Mesothelial cell of epicardium (in vitro differentiated cells): Measurements from ENCODE around the gene LITAF. TPM values are rescaled to one million over a fixed set of nuclear protein-coding genes. Genes with fewer than 3 reads are reported as not detected.
"Not testable (repeated sequence)": the region's sequence is repeated elsewhere in the genome, so short reads cannot be mapped to it uniquely, and the experiment has no call there.

Experiments
- DNase-seq, 2 experiments: peaks; one replicate each; pipeline ENCODE4 v3.0.0; 2021; ENCODE audit warnings: low spot score in 2 of 2; ENCODE audit not compliant: unreplicated experiment in 2 of 2
- H3K27ac Mint-ChIP-seq: 2 replicates; pipeline ENCODE4 v1.8.0; 2021; ENCODE audit warnings: mixed read lengths
- H3K27me3 Mint-ChIP-seq: 2 replicates; pipeline ENCODE4 v1.8.0; 2021; ENCODE audit warnings: low read depth, mixed read lengths
- H3K36me3 Mint-ChIP-seq: 2 replicates; pipeline ENCODE4 v1.8.0; 2021; ENCODE audit warnings: mixed read lengths
- H3K4me1 Mint-ChIP-seq: 2 replicates; pipeline ENCODE4 v1.8.0; 2021; ENCODE audit warnings: mixed read lengths
- H3K4me3 Mint-ChIP-seq: 2 replicates; pipeline ENCODE4 v1.8.0; 2021; ENCODE audit warnings: mild to moderate bottlenecking, moderate library complexity, mixed read lengths
- H3K9me3 Mint-ChIP-seq: 2 replicates; pipeline ENCODE4 v1.8.0; 2021; ENCODE audit warnings: mixed read lengths
- total RNA-seq: library from RNA; stranded (reverse); gene quantifications from 3 replicates; pipeline ENCODE4 v1.2.1, GENCODE V29; 2021
- TF ChIP-seq, protein P1 (sequence below): fragments of 200-600 bp; sonication (generic); IDR thresholded peaks from one replicate; pipeline ENCODE4 v1.5.0; 2021; ENCODE audit warnings: antibody characterized with exemption; ENCODE audit not compliant: unreplicated experiment

The LITAF gene
- total RNA-seq, 1 donor from 2014 or later: 60.8 TPM

- H3K4me3 Mint-ChIP-seq: no peak overlapping the region
- no peak overlapping the region for H3K27ac Mint-ChIP-seq
- H3K36me3 Mint-ChIP-seq: no peaks in the 10 kb centered on the region
- no peaks in the 10 kb centered on the region for H3K27me3 Mint-ChIP-seq
- no peak for DNase-seq
- TF ChIP-seq, protein P1, sequence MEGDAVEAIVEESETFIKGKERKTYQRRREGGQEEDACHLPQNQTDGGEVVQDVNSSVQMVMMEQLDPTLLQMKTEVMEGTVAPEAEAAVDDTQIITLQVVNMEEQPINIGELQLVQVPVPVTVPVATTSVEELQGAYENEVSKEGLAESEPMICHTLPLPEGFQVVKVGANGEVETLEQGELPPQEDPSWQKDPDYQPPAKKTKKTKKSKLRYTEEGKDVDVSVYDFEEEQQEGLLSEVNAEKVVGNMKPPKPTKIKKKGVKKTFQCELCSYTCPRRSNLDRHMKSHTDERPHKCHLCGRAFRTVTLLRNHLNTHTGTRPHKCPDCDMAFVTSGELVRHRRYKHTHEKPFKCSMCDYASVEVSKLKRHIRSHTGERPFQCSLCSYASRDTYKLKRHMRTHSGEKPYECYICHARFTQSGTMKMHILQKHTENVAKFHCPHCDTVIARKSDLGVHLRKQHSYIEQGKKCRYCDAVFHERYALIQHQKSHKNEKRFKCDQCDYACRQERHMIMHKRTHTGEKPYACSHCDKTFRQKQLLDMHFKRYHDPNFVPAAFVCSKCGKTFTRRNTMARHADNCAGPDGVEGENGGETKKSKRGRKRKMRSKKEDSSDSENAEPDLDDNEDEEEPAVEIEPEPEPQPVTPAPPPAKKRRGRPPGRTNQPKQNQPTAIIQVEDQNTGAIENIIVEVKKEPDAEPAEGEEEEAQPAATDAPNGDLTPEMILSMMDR: no peak
- no peaks in the 10 kb centered on the region for H3K9me3 Mint-ChIP-seq
- H3K4me1 Mint-ChIP-seq: peaks cover 27% of the 10 kb centered on the region
These were observed 6.9 kb upstream of the LITAF start for GRCh38 chr16:11593581-11593980.

- H3K4me1 Mint-ChIP-seq: peaks cover 25% of the 10 kb centered on the region
- H3K9me3 Mint-ChIP-seq, H3K27me3 Mint-ChIP-seq, H3K36me3 Mint-ChIP-seq, H3K27ac Mint-ChIP-seq, H3K4me3 Mint-ChIP-seq, DNase-seq: not testable (repeated sequence)
These were observed 6.4 kb upstream of the LITAF start for GRCh38 chr16:11593076-11593475.

DNA sequence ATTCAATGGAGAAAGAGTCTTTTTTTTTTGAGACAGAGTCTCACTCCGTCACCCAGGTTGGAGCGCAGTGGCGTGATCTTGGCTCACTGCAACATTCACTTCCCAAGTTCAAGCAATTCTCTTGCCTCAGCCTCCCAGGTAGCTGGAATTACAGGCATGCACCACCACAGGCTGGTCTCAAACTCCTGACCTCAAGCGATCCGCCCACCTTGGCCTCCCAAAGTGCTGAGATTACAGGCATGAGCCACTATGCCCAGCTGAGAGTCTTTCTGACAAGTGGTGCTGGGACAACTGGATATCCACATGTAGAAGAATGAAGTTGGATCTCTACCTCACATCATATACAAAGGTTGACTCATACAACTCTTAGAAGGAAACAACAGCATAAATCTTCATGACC is 4.9 kb upstream of the LITAF start:
- H3K27ac Mint-ChIP-seq, DNase-seq, H3K27me3 Mint-ChIP-seq, H3K36me3 Mint-ChIP-seq, H3K4me3 Mint-ChIP-seq, H3K9me3 Mint-ChIP-seq: not testable (repeated sequence)
- peaks cover 16% of the 10 kb centered on the region for H3K4me1 Mint-ChIP-seq

DNA sequence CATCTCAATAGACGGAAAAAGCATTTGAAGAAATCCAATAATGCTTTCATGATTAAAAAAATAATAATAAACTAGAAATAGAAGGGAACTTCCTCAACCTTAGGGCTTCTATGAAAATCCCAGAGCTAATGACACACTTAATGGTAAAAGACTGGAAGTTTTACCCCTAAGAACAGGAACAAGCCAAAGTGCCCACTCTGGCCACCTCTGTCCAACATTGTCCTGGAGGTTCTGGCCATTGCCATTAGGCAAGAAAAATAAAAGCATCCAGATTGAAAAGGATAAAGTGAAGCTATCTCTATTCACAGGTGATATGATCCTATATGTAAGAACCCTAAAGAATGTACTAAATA is 2.5 kb upstream of the LITAF start:
- Mint-ChIP-seq H3K27me3 (no peaks in the 10 kb centered on the region), H3K36me3 (no peaks in the 10 kb centered on the region), H3K4me1 (peaks cover 21% of the 10 kb centered on the region), H3K4me3 (no peak overlapping the region), H3K9me3 (no peaks in the 10 kb centered on the region), H3K27ac (no peak overlapping the region)
- TF ChIP-seq, protein P1: no peak
- DNase-seq: no peak

DNA sequence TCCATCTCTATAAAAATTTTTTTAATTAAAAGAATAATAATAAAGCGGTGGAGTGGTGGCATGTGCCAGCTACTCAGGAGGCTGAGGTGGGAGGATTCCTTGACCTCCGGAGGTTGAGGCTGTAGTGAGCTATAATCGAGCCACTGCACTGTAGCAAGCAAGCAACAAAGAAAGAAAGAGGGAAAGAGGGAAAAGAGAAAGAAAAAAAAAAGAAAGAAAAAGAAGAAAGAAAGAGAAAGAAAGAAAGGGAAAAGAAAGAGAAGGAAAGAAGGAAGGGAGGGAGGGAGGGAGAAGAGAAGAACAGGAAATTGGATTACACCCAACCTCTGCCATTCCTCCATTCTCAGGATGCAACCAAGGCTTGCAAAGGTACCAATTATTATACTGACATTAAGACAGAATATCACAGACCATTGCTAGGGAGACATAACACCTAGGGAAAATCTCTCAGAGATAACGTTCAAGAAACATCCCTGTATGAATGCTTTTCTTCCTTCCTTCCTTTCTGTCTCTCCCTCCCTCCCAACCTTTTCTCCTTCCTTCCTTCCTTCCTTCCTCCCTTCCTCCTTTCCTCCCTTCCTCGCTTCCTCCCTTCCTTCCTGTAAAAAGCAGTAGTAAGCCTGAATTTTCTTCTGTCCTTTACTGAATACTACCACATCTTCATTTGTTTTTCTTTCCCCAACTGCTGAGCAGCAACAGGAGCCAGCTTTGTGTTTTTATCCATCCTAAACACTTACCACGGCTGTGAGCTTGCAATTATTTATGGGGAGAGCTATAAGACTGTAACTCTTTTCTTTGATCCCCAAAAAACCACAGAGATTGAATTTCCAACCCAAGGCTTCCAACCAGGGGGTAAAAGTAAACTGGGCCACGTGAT is 1.8 kb upstream of the LITAF start:
- Mint-ChIP-seq H3K4me1 (peaks cover 25% of the 10 kb centered on the region), H3K27me3 (no peaks in the 10 kb centered on the region), H3K36me3 (no peaks in the 10 kb centered on the region), H3K27ac (no peak overlapping the region), H3K9me3 (no peaks in the 10 kb centered on the region), H3K4me3 (peak overlapping the region; percentile 9)
- no peak for DNase-seq
- TF ChIP-seq, protein P1: no peak

DNA sequence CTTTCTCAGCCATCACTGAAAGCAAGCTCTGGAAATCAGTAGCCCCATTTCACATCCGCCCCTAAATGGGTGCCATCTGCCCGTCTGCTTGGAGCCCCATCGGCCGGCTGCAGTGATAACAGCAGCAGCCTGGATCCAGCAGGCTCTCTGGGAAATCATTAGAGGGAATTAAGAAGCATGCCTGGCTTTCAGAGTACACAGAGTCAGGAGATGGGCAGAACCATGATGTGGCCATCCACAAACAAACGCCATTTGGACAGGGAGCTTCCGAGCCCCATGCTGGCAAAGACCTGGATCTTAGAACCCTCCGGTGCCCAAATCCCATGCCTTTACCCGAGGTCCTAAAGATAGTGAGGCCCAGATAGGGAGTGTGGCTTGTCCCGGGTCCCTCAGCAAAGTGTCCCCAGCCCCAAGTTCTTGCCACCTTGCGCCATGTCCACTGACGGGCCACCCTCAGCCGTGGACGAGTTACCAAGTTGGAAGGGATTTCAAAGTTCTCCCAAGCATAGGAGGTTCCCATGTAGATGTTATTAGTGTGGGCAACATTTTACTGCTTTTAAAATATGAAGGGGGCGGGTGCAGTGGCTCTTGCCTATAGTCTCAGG is 1.0 kb upstream of the LITAF start:
- DNase-seq: no peak
- Mint-ChIP-seq H3K36me3 (no peaks in the 10 kb centered on the region), H3K27ac (peak overlapping the region; percentile 72), H3K4me3 (peak overlapping the region; percentile 79), H3K27me3 (no peaks in the 10 kb centered on the region), H3K9me3 (no peaks in the 10 kb centered on the region), H3K4me1 (peaks cover 31% of the 10 kb centered on the region)
- TF ChIP-seq, protein P1: no peak
